Activated naive CD4-positive, alpha-beta T cell treated with anti-CD3 and anti-CD28 coated beads, Interleukin-2, amount 50 U/mL, for 72 hours (primary cell): ENCODE data around the gene C15orf40. TPM values are rescaled to one million over a fixed set of nuclear protein-coding genes. Genes with fewer than 3 reads are reported as not detected.
"Not testable (repeated sequence)": the region's sequence is repeated elsewhere in the genome, so short reads cannot be mapped to it uniquely, and the experiment has no call there.

Experiments
- ATAC-seq, 2 donors: fragments of 150-1000 bp; cut with Tn5 transposase; 2 replicates each; pipeline ENCODE4 v1.10.0; 2021; ENCODE audit warnings: mild to moderate bottlenecking in 2 of 2, moderate library complexity in 2 of 2
- DNase-seq, 2 donors: peaks; one replicate each; pipeline ENCODE4 v3.0.0; 2021 to 2022; ENCODE audit warnings: low spot score in 2 of 2
- H3K27ac Mint-ChIP-seq, 2 donors: one replicate each; pipeline ENCODE4 v1.8.0; 2022; ENCODE audit warnings: mild to moderate bottlenecking in 2 of 2, mixed read lengths in 2 of 2
- H3K36me3 Mint-ChIP-seq, 2 donors: one replicate each; pipeline ENCODE4 v1.8.0; 2022; ENCODE audit warnings: mixed read lengths in 2 of 2
- H3K9me3 Mint-ChIP-seq, 2 donors: one replicate each; pipeline ENCODE4 v1.8.0; 2022; ENCODE audit warnings: mixed read lengths in 2 of 2
- total RNA-seq, 2 donors: library from RNA; stranded (reverse); gene quantifications; one replicate each; pipeline ENCODE4 v1.2.3, GENCODE V29; 2022

Gene C15orf40
- total RNA-seq, 2 donors from 2014 or later = 18.1 to 26.3 TPM

DNA sequence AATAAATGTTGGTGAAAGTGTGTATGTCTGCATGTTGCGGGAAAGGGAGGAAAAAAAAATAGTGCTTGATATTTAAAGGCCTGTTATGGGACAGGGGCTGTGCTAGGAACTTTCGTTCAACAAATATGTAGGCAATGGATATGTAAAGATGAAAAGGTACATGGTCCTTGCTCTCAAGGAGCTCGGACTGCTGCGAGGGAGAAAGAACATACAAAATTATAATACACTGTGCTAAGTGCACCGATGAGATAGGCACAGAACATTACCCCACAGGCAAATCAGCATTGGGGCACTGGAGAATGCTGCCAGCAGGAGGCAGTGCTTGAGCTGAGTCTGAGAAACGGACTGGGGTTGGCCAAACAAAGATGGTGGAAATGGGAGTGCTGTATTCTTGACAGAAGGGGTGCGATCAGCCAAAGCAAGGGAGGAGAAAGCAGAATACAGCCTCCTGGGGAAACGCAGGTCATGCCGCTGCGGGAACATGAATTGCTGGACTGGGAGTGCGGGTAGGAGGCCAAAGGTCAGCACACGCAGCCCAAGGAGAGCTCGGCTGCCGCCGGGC lies 649 bp downstream of the C15orf40 start:
- peaks cover 27 to 41% of the 10 kb centered on the region in 2 donors for H3K36me3 Mint-ChIP-seq
- peak; percentile 62 to 73 for ATAC-seq
- peak; percentile 79 to 81 for DNase-seq

DNA sequence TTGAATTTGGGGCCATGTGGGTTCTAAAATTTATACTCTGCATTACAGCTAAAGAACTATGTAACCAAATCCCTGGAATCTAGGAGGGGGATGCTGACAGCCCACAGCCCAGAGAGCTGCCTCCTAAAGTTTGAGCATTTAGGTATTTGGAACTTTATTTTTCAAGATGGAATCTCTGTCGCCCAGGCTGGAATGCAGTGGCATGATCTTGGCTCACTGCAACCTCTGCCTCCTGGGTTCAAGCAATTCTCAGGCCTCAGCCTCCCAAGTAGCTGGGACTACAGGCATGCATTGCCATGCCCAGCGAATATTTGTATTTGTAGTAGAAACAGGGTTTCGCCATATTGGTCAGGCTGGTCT lies 10.8 kb downstream of the C15orf40 start:
- H3K27ac Mint-ChIP-seq = peak overlapping the region in 1 of 2 donors; percentile 60
- H3K36me3 Mint-ChIP-seq = not testable (repeated sequence)

More for the DNA sequence above, 649 bp downstream of the C15orf40 start:
- Mint-ChIP-seq H3K27ac (peak overlapping the region; percentile 93 to 97), H3K9me3 (peaks cover 20 to 22% of the 10 kb centered on the region in 2 donors)

DNA sequence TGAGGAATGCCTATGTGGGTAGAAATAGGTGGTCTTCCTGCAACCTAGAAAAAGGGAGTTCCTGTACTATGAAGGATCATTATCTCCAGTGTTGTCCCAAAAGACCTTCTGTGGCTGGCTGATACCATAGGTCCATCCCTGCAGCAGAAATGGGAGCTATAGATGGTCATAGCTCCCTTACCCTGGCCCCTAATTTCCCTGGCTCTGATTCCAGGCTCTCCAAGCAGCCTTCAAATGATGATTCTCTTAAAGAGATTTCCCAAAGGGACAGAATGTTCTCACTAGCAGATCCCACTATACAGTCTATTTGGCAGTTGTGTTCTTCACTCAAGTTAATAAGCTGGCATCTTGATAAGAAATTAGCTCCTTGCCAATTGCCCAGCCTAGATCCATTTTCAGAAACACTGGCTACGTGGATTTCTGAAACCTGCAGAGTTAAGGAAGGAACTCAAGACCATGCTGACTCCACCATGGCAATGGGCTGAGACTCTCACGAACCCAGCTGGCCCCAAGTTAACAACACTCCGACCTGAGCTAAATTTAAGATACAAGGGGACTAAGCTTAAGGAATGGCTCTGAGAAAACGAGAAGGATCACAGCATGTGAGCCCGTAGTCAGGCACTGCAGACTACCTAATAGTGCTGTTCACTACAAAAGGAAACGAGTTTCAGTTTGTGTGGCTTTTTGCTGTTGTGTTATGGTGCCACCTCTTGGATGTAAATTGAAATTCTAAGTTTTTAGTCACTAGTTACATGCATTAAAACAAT lies 11.4 kb downstream of the C15orf40 start:
- Mint-ChIP-seq H3K27ac (peak overlapping the region; percentile 34 to 60), H3K9me3 (no peaks in the 10 kb centered on the region), H3K36me3 (no peaks in the 10 kb centered on the region)
- DNase-seq (peak in 1 of 2 donors; percentile 18), ATAC-seq (peak; percentile 77 to 86)

More for the DNA sequence above, 10.8 kb downstream of the C15orf40 start:
- H3K9me3 Mint-ChIP-seq, ATAC-seq, DNase-seq: not testable (repeated sequence)

DNA sequence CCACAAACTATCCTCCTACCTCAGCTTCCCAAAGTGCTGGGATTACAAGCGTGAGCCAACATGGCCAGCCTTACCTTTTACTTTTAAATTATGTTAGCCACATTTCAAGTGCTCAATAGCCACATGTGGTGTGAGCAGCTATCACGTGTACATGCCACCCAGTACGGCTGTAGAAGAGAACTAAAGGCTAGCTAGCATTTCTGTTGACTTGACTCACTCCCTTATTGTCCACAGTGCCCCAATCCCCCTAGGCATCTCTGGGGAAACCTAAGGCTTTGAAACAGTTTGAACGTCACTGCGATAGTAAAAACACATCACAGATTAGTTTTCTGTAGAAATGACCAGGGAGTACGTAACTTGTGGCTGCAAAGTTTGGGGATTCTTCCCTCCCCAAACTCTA lies 12.0 kb downstream of the C15orf40 start:
- ATAC-seq = no peak

DNA sequence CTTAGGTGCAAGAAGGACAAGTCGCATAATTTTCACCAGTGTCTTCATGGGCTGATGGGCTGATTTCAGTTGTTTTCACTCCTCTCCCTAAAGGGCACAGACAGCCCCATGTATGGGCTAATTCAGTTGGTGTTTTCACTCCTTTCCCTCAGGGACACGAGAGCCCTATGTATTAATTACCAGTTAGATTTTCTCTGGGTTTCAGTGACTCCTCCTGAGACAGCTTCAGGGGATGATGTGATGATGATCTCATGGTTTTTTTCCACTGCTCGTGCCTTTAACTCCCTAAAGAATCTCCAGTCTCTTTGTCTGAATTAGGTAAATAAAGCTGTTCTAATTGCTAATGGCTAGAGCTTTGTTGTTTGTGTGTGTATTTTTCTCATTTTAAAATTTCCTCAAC lies 15.5 kb downstream of the C15orf40 start:
- no peaks in the 10 kb centered on the region for H3K9me3 Mint-ChIP-seq
- ATAC-seq (no peak), DNase-seq (no peak)
- no peak overlapping the region for H3K27ac Mint-ChIP-seq
- H3K36me3 Mint-ChIP-seq = peaks cover 0 to 5% of the 10 kb centered on the region in 2 donors

More for the DNA sequence above, 12.0 kb downstream of the C15orf40 start:
- H3K27ac Mint-ChIP-seq = peak overlapping the region in 1 of 2 donors; percentile 60
- no peaks in the 10 kb centered on the region for H3K9me3 Mint-ChIP-seq
- no peak for DNase-seq
- H3K36me3 Mint-ChIP-seq = no peaks in the 10 kb centered on the region

DNA sequence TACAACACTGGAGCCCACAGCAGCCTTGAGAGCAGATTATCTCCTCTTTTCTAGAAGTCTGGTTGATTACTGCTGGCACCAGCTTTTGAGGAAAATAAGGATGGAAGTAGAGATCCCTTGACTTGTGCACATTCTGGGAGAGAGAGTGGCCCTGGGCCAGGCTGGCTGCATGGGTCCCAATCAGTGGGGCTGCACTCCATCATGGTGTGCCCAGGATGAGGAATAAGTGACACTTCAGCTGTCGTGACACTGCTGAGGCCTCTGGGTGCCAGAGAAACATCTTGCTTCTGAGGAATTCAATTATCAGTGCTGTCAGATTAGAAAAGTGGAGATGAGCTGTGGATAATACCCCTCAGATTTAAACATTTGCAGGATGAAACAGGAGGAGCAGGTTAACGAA lies 16.4 kb downstream of the C15orf40 start:
- peaks cover 0 to 5% of the 10 kb centered on the region in 2 donors for H3K36me3 Mint-ChIP-seq
- H3K27ac Mint-ChIP-seq = peak overlapping the region in 1 of 2 donors; percentile 33
- no peaks in the 10 kb centered on the region for H3K9me3 Mint-ChIP-seq
- DNase-seq (no peak), ATAC-seq (no peak)

DNA sequence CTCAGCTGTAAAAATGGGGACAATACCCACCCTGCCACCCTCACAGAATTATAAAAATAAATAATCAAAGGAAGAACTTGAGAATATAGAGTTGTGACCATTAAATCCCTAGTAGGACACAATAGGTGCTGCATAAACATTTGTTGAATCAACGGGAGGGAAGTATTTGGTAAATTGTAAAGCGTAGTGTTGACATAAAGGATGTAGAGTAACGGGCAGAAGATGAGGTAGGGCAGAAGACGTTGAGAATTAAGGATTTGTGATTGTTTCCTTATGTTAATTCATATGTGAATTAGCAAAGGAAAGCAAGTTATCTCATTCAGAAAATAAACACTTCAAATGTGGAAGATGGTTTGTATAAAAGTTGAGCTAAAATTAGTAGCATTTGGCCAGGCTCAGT lies 18.3 kb downstream of the C15orf40 start:
- DNase-seq (no peak), ATAC-seq (no peak)
- H3K9me3 Mint-ChIP-seq = no peaks in the 10 kb centered on the region
- no peak overlapping the region for H3K27ac Mint-ChIP-seq
- peaks cover 5 to 6% of the 10 kb centered on the region in 2 donors for H3K36me3 Mint-ChIP-seq

DNA sequence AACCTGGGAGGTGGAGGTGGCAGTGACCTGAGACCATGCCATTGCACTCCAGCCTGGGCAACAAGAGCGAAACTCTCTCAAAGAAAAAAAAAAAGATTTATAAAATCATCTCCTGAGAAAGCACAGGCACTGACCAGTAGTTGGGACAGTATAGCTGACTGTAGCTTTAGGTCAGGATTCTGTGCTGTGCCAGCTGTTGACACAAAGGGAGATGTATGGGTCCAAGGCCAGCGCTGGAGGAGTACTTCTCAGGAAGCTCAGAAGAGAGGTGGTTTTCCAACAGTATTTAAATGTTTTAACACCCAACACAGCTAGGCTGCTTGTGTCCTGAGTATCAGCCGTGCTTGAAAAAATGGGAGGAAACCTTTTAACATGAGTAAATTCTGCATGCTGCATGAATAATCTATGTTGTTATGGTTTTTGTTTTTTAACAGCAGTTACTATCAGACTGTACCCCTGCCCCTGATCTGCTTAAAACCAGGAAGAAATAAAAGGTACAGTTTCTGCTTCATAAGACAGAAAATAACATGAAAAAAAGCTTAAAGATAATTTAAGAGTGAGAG lies 18.9 kb downstream of the C15orf40 start:
- DNase-seq (no peak), ATAC-seq (no peak)
- peaks cover 5 to 7% of the 10 kb centered on the region in 2 donors for H3K36me3 Mint-ChIP-seq
- H3K27ac Mint-ChIP-seq = no peak overlapping the region
- H3K9me3 Mint-ChIP-seq = no peaks in the 10 kb centered on the region

DNA sequence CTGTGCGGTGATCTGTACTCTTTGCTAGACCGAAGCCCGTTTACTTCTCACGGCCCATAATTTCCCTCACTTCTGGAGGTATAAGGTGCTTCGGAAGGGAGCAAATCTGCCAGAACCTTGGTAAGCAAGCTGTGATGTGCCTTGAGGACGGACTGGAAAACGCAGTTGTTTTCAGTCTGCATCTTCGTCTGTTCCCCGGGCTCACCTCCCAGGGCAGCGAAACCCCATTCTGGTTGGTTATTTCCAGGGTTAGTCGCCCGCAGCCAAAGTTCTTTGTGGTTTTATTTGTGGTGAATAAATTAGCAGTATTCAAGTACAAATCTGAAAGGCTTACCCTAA lies 25.0 kb downstream of the C15orf40 start:
- H3K36me3 Mint-ChIP-seq = peaks cover 22 to 23% of the 10 kb centered on the region in 2 donors
- DNase-seq = no peak
- peak overlapping the region; percentile 90 to 97 for H3K27ac Mint-ChIP-seq
- ATAC-seq = peak; percentile 29 to 42
- H3K9me3 Mint-ChIP-seq = peaks cover 5 to 7% of the 10 kb centered on the region in 2 donors

DNA sequence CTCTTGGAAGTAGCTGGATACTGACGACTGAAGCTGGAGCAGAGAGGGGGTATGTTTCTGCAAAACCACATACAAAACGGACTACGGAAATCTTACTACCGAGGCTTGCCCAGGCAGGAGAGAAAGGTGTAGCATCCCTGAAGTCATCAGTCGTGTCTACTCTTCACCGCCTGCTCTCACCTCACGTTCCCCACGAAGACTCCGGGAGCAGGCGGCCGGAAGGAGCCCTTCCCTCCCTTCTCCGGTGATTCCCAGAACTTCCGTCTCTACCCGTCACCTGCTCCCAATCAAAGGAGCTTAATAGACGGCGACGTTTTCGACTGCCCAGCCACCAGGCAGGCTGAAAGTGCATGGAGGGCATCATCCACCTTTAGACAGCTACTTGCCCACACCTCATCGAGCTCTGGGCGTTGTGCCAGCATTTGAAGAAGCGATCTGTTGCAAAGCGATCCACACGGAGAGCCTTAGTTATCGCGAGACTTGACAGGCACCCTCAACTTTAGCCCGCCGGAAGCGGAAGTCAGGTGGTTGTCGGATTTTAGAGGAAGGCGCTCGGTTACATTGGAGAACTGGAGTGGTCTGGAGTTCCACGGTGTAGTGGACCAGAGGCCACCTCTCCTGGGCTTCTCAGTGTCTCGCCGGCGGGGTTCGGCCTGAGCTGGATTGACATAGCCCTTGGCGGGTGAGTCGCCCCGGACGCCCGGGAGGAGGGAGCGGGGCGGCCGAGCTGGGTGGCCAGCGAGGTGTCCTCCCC lies 25.6 kb downstream of the C15orf40 start, which contains the start of gene RAMAC:
RAMAC (plus strand) TSS at position 523 of the 754 bp plus-strand sequence. CDS start 2,809 bp downstream, outside the sequence.
- Mint-ChIP-seq H3K9me3 (peaks cover 5 to 7% of the 10 kb centered on the region in 2 donors), H3K36me3 (peaks cover 21 to 23% of the 10 kb centered on the region in 2 donors), H3K27ac (peak within 1 kb of the TSS; percentile 90 to 97)
- DNase-seq (peak; percentile 85 to 93), ATAC-seq (peak; percentile 95 to 96)

DNA sequence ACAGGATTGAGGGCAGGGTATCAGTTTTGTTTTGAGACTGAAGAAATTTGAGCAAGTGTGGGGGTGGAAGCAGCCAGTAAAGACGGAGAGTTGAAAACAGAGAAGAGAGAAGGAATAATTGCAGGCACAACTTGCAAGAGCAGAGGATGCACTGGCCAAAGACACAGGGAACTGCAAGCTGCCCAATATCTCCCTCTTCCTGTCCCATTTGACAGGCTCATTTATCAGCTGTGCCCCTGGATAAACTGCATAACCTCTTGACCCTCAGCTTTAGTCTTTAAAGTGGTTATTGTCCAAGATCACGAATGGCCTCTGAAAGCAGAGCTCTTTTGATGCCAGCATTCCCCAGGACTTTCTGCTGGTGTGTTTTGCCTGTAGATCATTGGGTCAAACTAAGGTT lies 30.5 kb downstream of the C15orf40 start:
- Mint-ChIP-seq H3K27ac (no peak overlapping the region), H3K9me3 (peaks cover 5 to 7% of the 10 kb centered on the region in 2 donors), H3K36me3 (peaks cover 12 to 16% of the 10 kb centered on the region in 2 donors)
- no peak for ATAC-seq
- DNase-seq = no peak

DNA sequence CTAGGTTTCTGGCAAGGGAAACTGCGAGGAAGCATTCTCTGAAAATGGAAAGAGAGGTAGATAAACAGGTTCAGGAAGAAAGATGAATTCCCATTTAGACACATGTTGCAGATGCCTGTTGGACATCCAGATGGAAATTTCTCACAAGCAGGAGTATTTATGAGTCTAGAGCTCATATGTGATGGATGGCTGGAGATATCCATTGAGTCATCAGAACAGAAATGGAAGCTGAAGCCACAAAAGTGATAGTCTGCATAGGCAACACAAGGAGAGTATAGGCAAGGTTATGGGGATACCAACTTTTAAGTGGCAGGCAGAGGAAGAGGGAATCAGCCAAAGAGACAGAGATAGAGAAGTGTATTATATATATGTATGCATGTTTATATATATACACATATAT lies 31.7 kb downstream of the C15orf40 start:
- H3K9me3 Mint-ChIP-seq = peaks cover 0 to under 1% of the 10 kb centered on the region in 2 donors
- DNase-seq = no peak
- H3K36me3 Mint-ChIP-seq = peaks cover 4% of the 10 kb centered on the region in 2 donors

DNA sequence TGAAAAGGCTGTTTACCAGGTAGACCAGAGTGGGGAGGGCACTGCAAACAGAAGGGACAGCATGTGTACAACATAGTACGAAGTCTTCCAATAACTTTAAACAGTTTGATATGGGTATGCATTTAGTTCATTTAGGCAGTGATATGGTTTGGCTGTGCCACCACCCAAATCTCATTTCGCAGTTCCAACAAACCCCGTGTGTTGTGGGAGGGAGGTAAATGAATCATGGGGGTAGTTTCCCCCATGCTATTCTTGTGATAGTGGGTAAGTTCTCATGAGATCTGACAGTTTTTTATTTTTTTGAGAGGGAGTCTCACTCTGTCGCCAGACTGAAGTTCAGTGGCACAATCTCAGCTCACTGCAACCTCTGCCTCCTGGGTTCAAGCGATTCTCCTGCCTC lies 33.0 kb downstream of the C15orf40 start:
- Mint-ChIP-seq H3K27ac (no peak overlapping the region), H3K9me3 (no peaks in the 10 kb centered on the region), H3K36me3 (no peaks in the 10 kb centered on the region)
- ATAC-seq (peak; percentile 40 to 46), DNase-seq (no peak)

More for the DNA sequence above, 31.7 kb downstream of the C15orf40 start:
- no peak for ATAC-seq
- no peak overlapping the region for H3K27ac Mint-ChIP-seq

DNA sequence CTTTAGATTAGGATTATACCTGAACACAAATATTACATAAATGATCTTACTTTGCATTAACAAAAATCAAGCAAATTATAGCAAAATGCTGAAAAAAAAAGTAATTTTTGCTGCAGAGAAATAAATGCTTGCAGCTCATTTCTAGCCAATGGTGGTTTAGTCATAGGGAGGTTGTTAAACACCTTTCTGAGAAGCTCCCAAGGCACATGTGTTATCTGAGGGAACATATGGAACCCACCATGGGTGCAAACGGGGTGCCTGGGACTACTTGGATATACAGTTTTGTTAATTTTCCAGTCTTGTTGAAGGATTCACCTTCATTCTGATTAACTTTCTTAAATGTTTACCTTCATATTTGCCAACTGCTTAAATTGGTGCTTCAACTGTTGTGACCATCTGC lies 34.4 kb downstream of the C15orf40 start:
- no peaks in the 10 kb centered on the region for H3K9me3 Mint-ChIP-seq
- no peaks in the 10 kb centered on the region for H3K36me3 Mint-ChIP-seq
- DNase-seq (no peak), ATAC-seq (no peak)
- no peak overlapping the region for H3K27ac Mint-ChIP-seq

DNA sequence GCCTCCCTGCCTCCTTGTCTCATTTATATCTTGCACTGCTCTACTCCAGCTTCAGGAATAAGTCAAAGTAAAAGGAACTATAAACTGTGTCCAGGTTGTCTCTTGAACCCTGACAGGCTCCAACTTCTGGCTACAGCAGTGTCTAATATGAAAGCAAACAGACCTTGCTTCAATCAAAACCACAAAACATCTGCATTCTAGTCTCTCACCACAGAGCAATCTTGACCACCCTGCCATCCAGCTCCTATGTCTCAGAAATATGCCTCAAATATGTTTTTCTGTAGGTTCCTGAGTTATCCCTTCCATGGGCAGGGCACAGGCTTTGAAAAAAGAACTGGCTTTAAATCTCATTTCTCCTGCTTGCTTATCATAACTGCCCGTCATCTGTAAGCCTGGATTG lies 38.4 kb downstream of the C15orf40 start:
- DNase-seq (no peak), ATAC-seq (no peak)
- H3K9me3 Mint-ChIP-seq = no peaks in the 10 kb centered on the region
- no peaks in the 10 kb centered on the region for H3K36me3 Mint-ChIP-seq
- no peak overlapping the region for H3K27ac Mint-ChIP-seq

DNA sequence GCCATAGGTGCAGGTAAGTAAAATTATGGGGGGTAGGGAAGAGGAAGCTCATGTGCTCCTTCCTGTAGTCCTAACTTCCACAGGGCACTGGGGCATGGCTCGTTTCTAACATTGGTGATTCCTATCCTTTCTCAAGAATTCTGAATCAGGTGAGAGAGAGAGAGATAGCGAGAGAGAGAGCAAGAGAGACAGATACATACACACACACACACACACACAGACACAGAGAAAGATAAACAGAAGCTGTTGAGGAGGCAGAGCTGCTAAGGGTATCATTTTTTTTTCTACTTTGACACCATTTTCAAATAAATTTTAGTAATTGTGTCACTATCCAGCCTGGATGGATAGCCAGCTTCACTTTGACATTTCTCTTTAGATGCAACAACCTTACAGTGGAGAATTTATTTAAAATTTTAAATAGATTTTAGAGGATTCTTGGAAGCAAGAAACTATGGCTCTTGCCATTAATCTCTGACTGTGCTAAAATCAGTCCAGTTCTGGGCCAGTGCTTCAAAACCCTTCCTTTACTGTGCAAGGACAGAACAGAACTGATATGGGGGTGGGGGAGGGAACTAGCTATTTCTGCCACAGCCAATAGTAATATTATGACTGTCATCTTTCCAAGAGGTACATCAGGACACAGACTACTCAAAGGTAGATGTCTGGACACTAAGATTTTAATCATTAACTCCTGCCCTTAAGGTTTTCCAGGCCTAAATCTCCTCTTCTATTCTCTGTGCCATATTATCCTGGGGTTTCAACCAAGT lies 40.0 kb downstream of the C15orf40 start:
- ATAC-seq = no peak
- DNase-seq = no peak
- H3K27ac Mint-ChIP-seq = no peak overlapping the region
- H3K9me3 Mint-ChIP-seq = no peaks in the 10 kb centered on the region
- H3K36me3 Mint-ChIP-seq = no peaks in the 10 kb centered on the region
